Prostate gland (tissue), 2 donors: ENCODE measurements around the gene SMARCD1. TPM values are rescaled to one million over a fixed set of nuclear protein-coding genes. Genes with fewer than 3 reads are reported as not detected.
"Not testable (repeated sequence)": the region's sequence is repeated elsewhere in the genome, so short reads cannot be mapped to it uniquely, and the experiment has no call there.

Experiments
- DNase-seq: peaks from one replicate; pipeline ENCODE4 v3.0.0-alpha.2; 2019; ENCODE audit warnings: low spot score
- H3K27ac ChIP-seq, 2 donors: fragments of 200-600 bp; sonication (generic); 2 replicates each; pipeline ENCODE4 v1.5.1; 2017 to 2019
- H3K27me3 ChIP-seq: fragments of 200-600 bp; sonication (generic); replicated peaks from 2 replicates; pipeline ENCODE4 v1.5.1; 2019; ENCODE audit not compliant: insufficient read depth
- H3K36me3 ChIP-seq, 2 donors: fragments of 200-600 bp; sonication (generic); 1 replicate in 1 of 2; 2 replicates in 1 of 2; pipeline versions ENCODE4 v1.5.1 to v1.8.1; 2017 to 2019
- H3K4me1 ChIP-seq: fragments of 200-600 bp; sonication (generic); replicated peaks from 2 replicates; pipeline ENCODE4 v1.5.1; 2019
- H3K4me3 ChIP-seq, 2 donors: fragments of 200-600 bp; sonication (generic); 2 replicates each; pipeline ENCODE4 v1.5.1; 2017 to 2019
- H3K9me3 ChIP-seq: fragments of 200-600 bp; sonication (generic); 2 replicates; pipeline ENCODE4 v1.5.1; 2017
- CTCF ChIP-seq, 4 experiments: fragments of 200-600 bp in 2 of 4; fragments of 450-650 bp in 2 of 4; sonication (generic) in 2 of 4; IDR thresholded peaks; 1 replicate in 3 of 4; 2 replicates in 1 of 4; pipeline ENCODE4 v1.5.1; 2016 to 2019; ENCODE audit warnings: antibody characterized with exemption in 4 of 4, mild to moderate bottlenecking in 2 of 4, moderate library complexity in 2 of 4
- POLR2A ChIP-seq: fragments of 450-650 bp; IDR thresholded peaks from one replicate; pipeline ENCODE4 v1.6.1; 2016; ENCODE audit warnings: antibody characterized with exemption, mild to moderate bottlenecking
- POLR2AphosphoS5 ChIP-seq: sonication (generic); formaldehyde crosslinking; IDR thresholded peaks from one replicate; pipeline ENCODE4 v1.6.1; 2017; ENCODE audit warnings: antibody characterized with exemption
- WGBS: methylation state at CpG from one replicate; pipeline ENCODE4 v1.1.5; 2018; 5-methylcytosine and 5-hydroxymethylcytosine counted together
- intact Hi-C: fragments of 100-400 bp; cut with DNase I; formaldehyde crosslinking; loops from one replicate; pipeline ENCODE4 v1.14.2; 2022
- total RNA-seq, 2 donors: library from RNA; depleted of rRNA; stranded (reverse); fragments of >200 nt; gene quantifications; one replicate each; pipeline ENCODE4 v1.1.0, GENCODE V29; 2016

The SMARCD1 gene
- total RNA-seq, 2 donors from 2014 or later = 72.9 to 90.1 TPM

GRCh38 chr12:50142993-50143392 is 57.9 kb downstream of the SMARCD1 start:
- no peaks in the 10 kb centered on the region for H3K36me3 ChIP-seq
- H3K4me3 ChIP-seq = no peak overlapping the region
- no peak for DNase-seq
- TF ChIP-seq POLR2A (no peak), CTCF (IDR thresholded peaks at IDR 0.05) (no peak), POLR2AphosphoS5 (no peak)
- WGBS = 90% methylated on average over 8 of the region's 8 CpGs
- no peaks in the 10 kb centered on the region for H3K27me3 ChIP-seq
- no peaks in the 10 kb centered on the region for H3K4me1 ChIP-seq
- intact Hi-C loops = no loop called here
- no peaks in the 10 kb centered on the region for H3K9me3 ChIP-seq
- H3K27ac ChIP-seq = no peak overlapping the region

DNA sequence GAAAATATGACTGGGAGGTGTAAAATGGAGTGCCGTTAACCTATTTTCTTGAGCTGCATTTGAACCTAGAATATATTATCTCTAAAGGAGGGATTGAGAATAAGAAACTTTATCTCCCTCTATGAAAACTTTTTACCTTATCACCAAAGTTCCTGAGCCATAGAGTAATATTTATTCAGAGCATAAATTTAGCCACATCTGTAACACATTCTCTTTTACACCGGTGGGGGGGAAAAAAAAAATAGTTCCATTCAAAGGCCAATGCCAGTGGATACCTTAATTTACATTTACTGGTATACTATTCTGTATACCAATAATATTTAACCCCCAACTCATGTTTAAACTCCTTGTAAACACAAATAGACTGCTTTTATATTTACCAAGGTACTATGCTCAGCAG is 60.3 kb downstream of the SMARCD1 start:
- H3K27ac ChIP-seq = no peak overlapping the region
- no peaks in the 10 kb centered on the region for H3K36me3 ChIP-seq
- WGBS = 79% methylated on average over 2 of the region's 2 CpGs
- H3K4me3 ChIP-seq = no peak overlapping the region
- TF ChIP-seq CTCF (IDR thresholded peaks at IDR 0.05) (no peak), POLR2A (no peak), POLR2AphosphoS5 (no peak)
- no peaks in the 10 kb centered on the region for H3K27me3 ChIP-seq
- H3K4me1 ChIP-seq = no peaks in the 10 kb centered on the region
- no peak for DNase-seq
- intact Hi-C loops = no loop called here
- no peaks in the 10 kb centered on the region for H3K9me3 ChIP-seq

DNA sequence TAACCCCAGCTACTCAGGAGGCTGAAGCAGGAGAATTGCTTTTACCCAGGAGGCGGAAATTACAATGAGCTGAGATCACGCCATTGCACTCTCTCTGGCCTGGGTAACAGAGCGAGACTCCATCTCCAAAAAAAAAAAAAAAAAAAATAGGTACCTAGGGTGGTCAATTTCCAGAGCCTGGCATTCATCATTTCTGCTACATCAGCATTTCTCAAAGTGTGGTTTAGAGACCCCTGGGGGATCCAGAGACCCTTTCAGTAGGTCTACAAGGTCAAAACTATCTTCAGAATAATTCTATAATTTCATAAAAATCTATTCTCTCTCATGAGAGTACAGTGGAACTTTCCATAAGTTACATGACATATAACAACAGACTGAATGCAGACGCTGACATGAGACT is 62.1 kb downstream of the SMARCD1 start:
- no peak overlapping the region for H3K4me3 ChIP-seq
- no peaks in the 10 kb centered on the region for H3K27me3 ChIP-seq
- H3K27ac ChIP-seq = no peak overlapping the region
- WGBS = 100% methylated on average over 4 of the region's 4 CpGs
- no peaks in the 10 kb centered on the region for H3K36me3 ChIP-seq
- H3K9me3 ChIP-seq = no peaks in the 10 kb centered on the region
- TF ChIP-seq POLR2A (no peak), POLR2AphosphoS5 (no peak), CTCF (IDR thresholded peaks at IDR 0.05) (no peak)
- H3K4me1 ChIP-seq = no peaks in the 10 kb centered on the region
- intact Hi-C loops = no loop called here
- DNase-seq = no peak

GRCh38 chr12:50148011-50148410 is 62.9 kb downstream of the SMARCD1 start:
- H3K27me3 ChIP-seq, H3K27ac ChIP-seq, H3K4me3 ChIP-seq, H3K36me3 ChIP-seq, DNase-seq, H3K9me3 ChIP-seq, intact Hi-C loops, H3K4me1 ChIP-seq: not testable (repeated sequence)
- WGBS = 98% methylated on average over 6 of the region's 6 CpGs

- Histone ChIP-seq H3K9me3 (no peaks in the 10 kb centered on the region), H3K4me1 (no peaks in the 10 kb centered on the region), H3K27ac (no peak overlapping the region), H3K36me3 (no peaks in the 10 kb centered on the region), H3K4me3 (no peak overlapping the region), H3K27me3 (no peaks in the 10 kb centered on the region)
- no peak for DNase-seq
- intact Hi-C loops = no loop called here
- 71% methylated on average over 3 of the region's 3 CpGs for WGBS
- TF ChIP-seq POLR2AphosphoS5 (no peak), POLR2A (no peak), CTCF (IDR thresholded peaks at IDR 0.05) (no peak)
Measured at GRCh38 chr12:50149311-50149710, 64.2 kb downstream of the SMARCD1 start.

Other genes starting within 250 kb of the SMARCD1 start
- gene BCDIN3D, start 242.2 kb upstream of the SMARCD1 start, total RNA-seq = 1 to 10 TPM; 3.0 to 8.0 TPM
- gene FAIM2, start 181.4 kb upstream of the SMARCD1 start, total RNA-seq = 10 to 100 TPM in 1 of 2 donors, 1 to 10 TPM in 1; 2.8 to 12.0 TPM
- 1 to 10 TPM in 1 of 2 donors, not detected in 1; 2.7 TPM for gene AQP2, start 134.6 kb upstream of the SMARCD1 start, total RNA-seq
- gene AQP5, start 123.5 kb upstream of the SMARCD1 start, total RNA-seq = 10 to 100 TPM in 1 of 2 donors, 1 to 10 TPM in 1; 3.4 to 25.8 TPM
- under 1 TPM in 1 of 2 donors, not detected in 1; 0.40 TPM for gene AQP6, start 112.4 kb upstream of the SMARCD1 start, total RNA-seq
- gene RACGAP1, start 59.8 kb upstream of the SMARCD1 start, total RNA-seq = 10 to 100 TPM in 1 of 2 donors, 1 to 10 TPM in 1; 9.1 to 18.9 TPM
- gene ASIC1, start 27.7 kb upstream of the SMARCD1 start, total RNA-seq = 1 to 10 TPM; 2.7 to 3.2 TPM
- 1 to 10 TPM in 1 of 2 donors, under 1 TPM in 1; 0.27 to 3.4 TPM for gene GPD1, start 18.7 kb downstream of the SMARCD1 start, total RNA-seq
- gene COX14, start 26.9 kb downstream of the SMARCD1 start, total RNA-seq = 10 to 100 TPM; 59.9 to 84.6 TPM
- gene CERS5, start 82.0 kb downstream of the SMARCD1 start, total RNA-seq = 10 to 100 TPM; 27.6 to 41.7 TPM
- gene LIMA1, start 198.2 kb downstream of the SMARCD1 start, total RNA-seq = 10 to 100 TPM; 66.7 to 94.2 TPM